ENCODE data around the gene KCTD16. TPM values are rescaled to one million over a fixed set of nuclear protein-coding genes. Genes with fewer than 3 reads are reported as not detected.

The KCTD16 gene
- total RNA-seq, 1 donor from 2014 or later, result 0.64 TPM

DNA sequence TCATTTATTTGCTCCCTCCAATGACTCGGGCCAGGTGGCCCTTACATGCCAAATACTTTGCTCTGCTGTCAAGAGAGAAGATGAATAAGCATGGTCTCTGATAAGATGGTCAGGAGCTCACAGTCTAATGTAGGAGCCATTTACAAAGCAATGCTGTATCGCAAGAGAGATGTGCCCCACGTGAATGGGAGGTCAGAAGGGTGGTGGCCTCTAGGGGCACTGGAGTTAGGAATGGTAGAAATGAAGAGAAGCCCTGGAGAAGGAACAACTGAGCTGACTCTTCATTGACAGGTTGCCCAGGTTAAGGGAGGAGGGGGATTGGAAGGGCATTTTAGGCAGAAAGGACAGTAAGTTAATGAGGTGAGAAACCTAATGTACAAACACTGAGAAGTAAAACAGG is 286.5 kb downstream of the KCTD16 start:
- no peak for TF ChIP-seq CTCF (IDR thresholded peaks at IDR 0.05)
- no peaks in the 10 kb centered on the region for H3K9me3 ChIP-seq
- intact Hi-C loops (cut with DNase I), result no loop called here
- H3K27me3 ChIP-seq, result no peaks in the 10 kb centered on the region
- H3K4me3 ChIP-seq, result no peak overlapping the region
- DNase-seq (ENCODE audit: low spot score in 2 of 2), result no peak
- no peaks in the 10 kb centered on the region for H3K36me3 ChIP-seq
- H3K27ac ChIP-seq, result no peak overlapping the region
- no peaks in the 10 kb centered on the region for H3K4me1 ChIP-seq

GRCh38 chr5:144458216-144458615 is 287.5 kb downstream of the KCTD16 start:
- intact Hi-C loops (cut with DNase I), result no loop called here
- Histone ChIP-seq H3K4me1 (no peaks in the 10 kb centered on the region), H3K4me3 (no peak overlapping the region), H3K9me3 (no peaks in the 10 kb centered on the region), H3K27ac (no peak overlapping the region), H3K27me3 (no peaks in the 10 kb centered on the region), H3K36me3 (no peaks in the 10 kb centered on the region)
- no peak for TF ChIP-seq CTCF (IDR thresholded peaks at IDR 0.05)
- DNase-seq (ENCODE audit: low spot score in 2 of 2), result no peak

DNA sequence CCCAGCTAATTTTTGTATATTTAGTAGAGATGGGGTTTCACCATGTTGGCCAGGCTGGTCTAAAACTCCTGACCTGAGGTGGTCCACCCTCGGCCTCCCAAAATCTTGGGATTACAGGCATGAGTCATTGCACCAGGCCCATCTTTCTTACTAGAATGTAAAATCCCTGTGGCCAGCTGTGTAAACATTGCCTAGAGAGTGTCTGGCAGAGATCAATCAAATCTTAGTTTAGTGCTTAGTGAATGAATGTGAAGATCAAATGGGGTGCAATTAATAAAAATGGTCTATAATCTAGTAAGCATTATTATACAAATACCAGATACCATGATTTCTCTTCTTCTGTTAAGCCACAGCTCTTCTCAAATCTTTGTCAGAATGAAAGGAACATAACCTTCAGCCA is 289.9 kb downstream of the KCTD16 start:
- intact Hi-C loops (cut with DNase I), result no loop called here
- no peaks in the 10 kb centered on the region for H3K9me3 ChIP-seq
- no peak for DNase-seq (ENCODE audit: low spot score in 2 of 2)
- H3K4me3 ChIP-seq, result no peak overlapping the region
- no peaks in the 10 kb centered on the region for H3K36me3 ChIP-seq
- H3K27ac ChIP-seq, result no peak overlapping the region
- H3K27me3 ChIP-seq, result no peaks in the 10 kb centered on the region
- H3K4me1 ChIP-seq, result no peaks in the 10 kb centered on the region
- no peak for TF ChIP-seq CTCF (IDR thresholded peaks at IDR 0.05)

DNA sequence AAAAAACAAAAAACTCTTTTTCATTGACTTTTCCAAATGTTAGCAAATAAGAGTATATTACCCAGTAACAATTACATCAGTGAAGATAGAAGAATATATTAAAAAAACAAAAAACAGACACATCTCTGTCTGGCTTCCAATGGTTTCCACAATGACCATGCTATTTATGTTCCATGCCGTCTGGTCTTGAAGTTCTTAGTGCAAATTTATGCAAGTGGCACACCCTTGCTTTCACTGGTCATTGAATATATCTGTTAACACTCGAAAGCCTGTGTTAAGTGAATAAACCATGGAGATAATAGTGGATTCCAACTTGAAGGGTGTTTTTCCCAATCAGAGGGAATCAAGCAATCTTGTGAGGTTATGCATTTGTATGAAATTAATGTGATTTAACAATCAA is 291.9 kb downstream of the KCTD16 start:
- intact Hi-C loops (cut with DNase I), result no loop called here
- TF ChIP-seq CTCF (IDR thresholded peaks at IDR 0.05), result no peak
- no peak for DNase-seq (ENCODE audit: low spot score in 2 of 2)
- H3K27ac ChIP-seq, result no peak overlapping the region
- H3K9me3 ChIP-seq, result no peaks in the 10 kb centered on the region
- H3K4me1 ChIP-seq, result no peaks in the 10 kb centered on the region
- no peaks in the 10 kb centered on the region for H3K27me3 ChIP-seq
- H3K4me3 ChIP-seq, result no peak overlapping the region
- H3K36me3 ChIP-seq, result no peaks in the 10 kb centered on the region

DNA sequence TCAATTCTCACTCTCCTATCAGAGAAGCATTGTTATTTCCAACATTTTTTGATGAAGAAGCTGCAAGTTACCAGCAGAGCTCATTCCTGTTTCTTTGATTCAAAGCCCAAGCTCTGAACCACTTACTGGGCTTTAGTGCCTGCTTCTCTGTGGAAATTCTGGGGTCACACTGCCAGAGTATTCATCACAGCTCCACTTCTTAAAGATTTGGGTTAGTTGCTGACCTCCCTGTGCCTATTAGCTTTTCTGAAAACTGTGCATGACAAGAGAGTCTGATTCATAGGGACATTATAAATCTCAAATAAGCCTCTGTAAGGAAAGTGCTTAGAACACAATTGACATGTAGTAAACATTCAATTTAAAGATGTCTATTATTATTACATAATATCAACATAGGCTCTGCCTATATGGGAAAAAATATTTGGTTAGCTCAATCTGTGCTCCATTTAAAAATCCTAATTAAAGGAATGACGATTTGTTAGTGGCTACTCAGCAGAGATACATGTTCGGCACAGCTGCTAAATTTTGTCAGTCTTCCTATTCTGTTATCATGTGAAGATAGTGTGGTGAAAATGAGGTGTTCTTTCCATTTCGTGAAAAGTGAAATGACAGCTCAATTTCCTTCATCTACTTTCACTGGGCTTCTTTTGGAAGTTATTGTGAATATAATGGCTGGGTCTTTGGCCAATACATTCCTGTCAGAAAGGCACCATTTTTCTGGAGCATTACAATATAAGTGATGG is 293.0 kb downstream of the KCTD16 start:
- no peak for DNase-seq (ENCODE audit: low spot score in 2 of 2)
- TF ChIP-seq CTCF (IDR thresholded peaks at IDR 0.05), result no peak

DNA sequence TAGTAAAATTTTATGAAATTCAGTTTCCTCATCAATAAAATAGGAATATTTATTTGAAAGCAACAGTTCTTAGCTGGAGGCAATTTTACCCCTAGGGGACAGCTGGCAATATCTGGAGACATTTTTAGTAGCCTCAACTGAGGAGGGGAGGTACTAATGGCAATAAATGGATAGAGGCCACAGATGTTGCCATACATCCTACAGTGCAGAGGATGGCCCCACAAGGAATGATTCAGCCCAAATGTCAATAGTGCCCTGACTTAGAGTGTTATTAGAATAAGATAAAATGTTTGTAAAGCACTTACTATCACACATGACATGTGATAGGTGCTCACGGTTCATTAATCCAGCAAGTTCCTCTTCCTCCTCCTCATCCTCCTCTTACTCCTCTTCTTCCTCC is 293.6 kb downstream of the KCTD16 start:
- no peak for TF ChIP-seq CTCF (IDR thresholded peaks at IDR 0.05)
- no peak for DNase-seq (ENCODE audit: low spot score in 2 of 2)
- Histone ChIP-seq H3K9me3 (no peaks in the 10 kb centered on the region), H3K27me3 (no peaks in the 10 kb centered on the region), H3K27ac (no peak overlapping the region), H3K4me3 (no peak overlapping the region), H3K4me1 (no peaks in the 10 kb centered on the region), H3K36me3 (no peaks in the 10 kb centered on the region)
- intact Hi-C loops (cut with DNase I), result no loop called here

More for the DNA sequence above, 293.0 kb downstream of the KCTD16 start:
- Histone ChIP-seq H3K27ac (no peak overlapping the region), H3K36me3 (no peaks in the 10 kb centered on the region), H3K4me3 (no peak overlapping the region), H3K9me3 (no peaks in the 10 kb centered on the region), H3K27me3 (no peaks in the 10 kb centered on the region), H3K4me1 (no peaks in the 10 kb centered on the region)
- intact Hi-C loops (cut with DNase I), result no loop called here
